GM18508 (cell line): ENCODE measurements around the gene ZC3H12D.
"Not testable (repeated sequence)": the region's sequence is repeated elsewhere in the genome, so short reads cannot be mapped to it uniquely, and the experiment has no call there.

Experiments used
- ATAC-seq: cut with Tn5 transposase; IDR thresholded peaks from one replicate; pipeline ENCODE4 v1.9.1; 2021; ENCODE audit warnings: moderate number of reproducible peaks; ENCODE audit not compliant: insufficient read depth, unreplicated experiment

ZC3H12D gene

DNA sequence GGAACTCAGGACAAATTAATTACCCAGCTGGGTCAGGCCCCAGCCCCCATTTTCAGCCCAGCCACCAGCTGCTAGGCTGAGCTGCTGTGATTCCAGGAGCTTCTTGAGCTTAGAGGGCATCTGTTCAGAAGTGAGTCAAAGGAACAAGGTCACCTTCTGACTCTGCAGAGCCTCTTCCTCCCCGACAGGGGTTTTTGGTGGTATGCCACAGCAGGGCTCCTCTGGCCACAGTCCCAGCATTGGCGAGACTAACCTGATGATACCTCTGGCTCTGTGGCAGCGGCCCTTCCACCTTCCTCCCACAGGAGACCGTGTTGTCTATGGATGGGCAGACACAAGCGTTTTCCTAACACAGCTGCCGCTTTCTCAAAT lies 39.7 kb downstream of the ZC3H12D start:
- ATAC-seq: no peak

- ATAC-seq: not testable (repeated sequence)
Measured at GRCh38 chr6:149444360-149445094, 40.3 kb downstream of the ZC3H12D start.

GRCh38 chr6:149443411-149444181 lies 41.2 kb downstream of the ZC3H12D start:
- ATAC-seq: no peak

DNA sequence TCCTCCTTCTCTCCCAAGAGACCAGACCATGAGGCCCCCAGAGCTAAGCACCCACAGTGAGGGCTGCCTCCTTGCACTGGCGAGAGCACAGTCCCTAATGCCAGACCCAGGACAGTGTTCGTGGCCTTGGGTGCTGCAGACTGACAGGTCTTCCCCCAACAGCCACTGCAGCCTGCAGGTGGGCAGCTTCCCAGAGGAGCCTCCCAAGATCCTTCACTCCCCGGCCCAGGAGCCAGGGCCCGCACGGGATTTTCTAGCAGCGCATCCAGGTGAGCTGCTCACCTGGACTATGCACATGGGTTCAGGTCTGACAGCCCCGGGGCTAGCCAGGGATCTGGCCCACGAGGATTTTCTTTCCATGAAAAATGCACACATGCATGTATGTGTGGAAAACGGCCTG lies 43.1 kb downstream of the ZC3H12D start:
- no peak for ATAC-seq

- no peak for ATAC-seq
Measured at GRCh38 chr6:149440735-149441671, 43.8 kb downstream of the ZC3H12D start.

- no peak for ATAC-seq
Measured at GRCh38 chr6:149439626-149440025, 45.2 kb downstream of the ZC3H12D start.

DNA sequence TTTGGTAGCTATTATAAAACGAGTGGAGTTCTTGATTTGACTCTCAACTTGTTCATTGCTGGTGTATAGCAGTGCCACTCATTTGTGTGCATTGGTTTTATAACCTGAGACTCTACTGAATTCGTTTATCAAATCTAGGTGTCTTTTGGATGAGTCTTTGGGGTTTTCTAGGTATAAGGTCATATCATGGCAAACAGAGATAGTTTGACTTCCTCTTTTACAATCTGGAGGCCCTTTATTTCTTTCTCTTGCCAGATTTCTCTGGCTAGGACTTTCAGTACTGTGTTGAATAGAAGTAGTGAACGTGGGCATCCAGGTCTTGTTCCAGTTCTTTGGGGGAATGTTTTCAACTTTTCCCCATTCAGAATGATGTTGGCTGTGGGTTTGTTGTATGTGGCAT lies 46.0 kb downstream of the ZC3H12D start:
- no peak for ATAC-seq

DNA sequence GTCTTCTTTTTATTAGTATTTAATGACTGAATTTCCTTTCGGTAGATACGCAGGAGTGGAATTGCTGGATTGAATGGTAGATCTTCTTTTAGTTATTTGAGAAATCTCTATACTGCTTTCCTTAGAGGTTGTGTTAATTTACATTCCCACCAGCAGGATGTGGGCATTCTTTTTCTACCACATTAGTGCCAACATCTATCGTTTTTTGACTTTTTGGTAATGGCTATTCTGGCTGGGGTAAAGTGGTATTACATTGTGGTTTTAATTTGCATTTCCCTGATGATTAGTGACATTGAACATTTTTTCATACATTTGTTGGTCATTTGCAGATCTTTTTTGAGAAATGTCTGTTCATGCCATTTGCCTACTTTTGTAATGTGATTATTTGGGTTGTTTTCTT lies 47.6 kb downstream of the ZC3H12D start:
- ATAC-seq: no peak

- no peak for ATAC-seq
Measured at GRCh38 chr6:149436647-149437046, 48.2 kb downstream of the ZC3H12D start.

- ATAC-seq: no peak
Measured at GRCh38 chr6:149435919-149436586, 48.8 kb downstream of the ZC3H12D start.

DNA sequence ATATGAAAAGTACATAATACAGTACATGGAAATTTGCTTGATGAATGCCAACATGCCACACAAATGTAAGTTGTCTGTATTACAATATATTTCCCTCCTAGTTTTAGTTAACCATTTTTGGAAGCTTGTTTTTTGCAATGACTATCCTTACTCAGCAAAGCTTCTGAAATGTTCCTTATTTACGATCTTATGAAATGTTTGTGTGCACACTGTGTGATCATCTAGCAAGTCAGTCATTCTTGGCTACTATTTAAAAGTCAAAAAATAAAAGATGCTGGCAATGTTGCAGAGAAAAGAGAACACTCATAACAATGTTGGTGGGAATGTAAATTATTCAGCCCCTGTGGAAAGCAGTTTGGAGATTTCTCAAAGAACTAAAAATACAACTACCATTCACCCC lies 50.9 kb downstream of the ZC3H12D start:
- ATAC-seq: no peak

- ATAC-seq: no peak
Measured at GRCh38 chr6:149433405-149433804, 51.4 kb downstream of the ZC3H12D start.

DNA sequence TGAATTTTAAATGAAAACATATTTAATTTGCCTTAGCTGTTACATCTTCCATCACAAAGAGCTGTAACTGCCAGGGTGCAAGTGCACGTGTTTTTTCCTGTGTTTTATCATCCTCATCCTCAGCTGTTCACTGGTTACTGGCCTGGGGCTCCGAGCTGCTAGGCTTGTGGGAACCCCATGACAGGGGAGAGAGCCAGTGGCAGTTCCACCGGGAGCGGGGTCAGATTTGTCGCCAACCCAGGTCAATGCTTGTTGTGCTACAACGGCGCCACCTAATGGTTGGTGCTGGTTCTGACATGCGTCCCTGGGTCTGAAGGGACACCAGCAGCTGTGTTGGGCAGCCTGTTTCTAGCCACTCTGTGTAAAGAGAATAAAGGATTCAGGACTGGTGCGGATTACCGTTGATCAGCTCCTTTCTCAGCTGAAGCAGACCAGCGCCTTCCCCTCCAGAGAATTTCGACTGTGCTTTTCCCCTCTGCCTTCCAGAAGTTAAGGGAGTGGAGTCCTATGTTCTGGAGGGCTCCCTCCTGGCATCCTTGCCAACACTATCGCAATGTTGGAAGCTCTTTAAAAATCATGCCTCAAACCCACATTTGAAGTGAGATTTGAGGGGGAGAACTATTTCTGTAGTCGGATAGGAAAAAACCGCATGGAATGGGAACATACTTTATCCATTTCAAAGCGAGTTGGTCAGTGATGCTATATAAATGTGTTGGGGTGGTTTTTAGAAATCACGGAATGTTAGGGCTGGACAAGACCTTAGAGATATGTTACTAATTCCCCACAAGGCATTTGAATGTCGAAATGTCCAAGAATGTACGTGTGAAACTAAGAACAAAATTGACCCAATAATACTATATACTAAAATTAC lies 52.7 kb downstream of the ZC3H12D start:
- peak; percentile 68 for ATAC-seq

DNA sequence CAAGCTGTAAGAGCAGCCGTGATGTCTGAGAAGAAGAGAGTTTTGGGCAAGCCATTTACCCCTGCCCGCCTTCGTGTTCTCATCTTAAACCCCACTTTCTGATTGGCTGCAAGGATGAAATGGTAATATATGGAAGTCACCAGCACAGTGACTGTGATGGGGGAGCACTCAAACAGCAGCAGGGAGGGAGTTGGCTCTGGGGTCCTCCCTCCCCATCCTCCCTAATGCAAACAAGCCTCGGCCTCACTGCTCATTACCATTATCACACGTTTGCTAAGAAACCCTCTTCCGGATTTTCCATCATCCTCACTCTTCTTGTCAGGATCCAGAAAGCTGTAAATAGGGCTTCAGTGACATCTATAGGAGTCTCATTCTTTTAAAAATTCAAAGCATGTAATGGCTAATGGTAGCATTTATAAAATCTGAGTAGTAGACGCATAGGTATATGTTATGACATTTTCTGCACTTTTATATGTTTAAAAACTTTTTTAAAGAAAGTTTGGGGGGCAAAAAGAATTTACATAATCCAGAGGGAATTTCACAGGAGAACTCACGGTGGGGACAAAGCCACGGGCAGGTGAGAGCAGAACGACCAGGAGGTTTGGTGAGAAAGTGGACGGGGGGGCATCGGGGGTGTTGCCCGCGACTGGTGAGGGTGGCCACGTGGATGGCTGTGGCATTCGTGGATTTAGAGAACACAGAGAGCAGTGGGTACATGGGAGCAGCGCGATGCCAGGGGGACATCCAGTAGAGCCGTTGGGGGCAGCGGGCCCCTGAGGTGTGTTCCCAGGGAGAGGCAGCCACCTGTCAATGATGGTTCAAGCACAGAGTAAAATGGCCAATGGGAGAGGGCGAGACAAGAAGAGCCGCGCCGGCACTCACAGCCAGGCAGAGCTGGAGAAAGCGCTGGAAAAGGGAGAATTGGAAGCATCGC lies 55.1 kb downstream of the ZC3H12D start:
- ATAC-seq: no peak

GRCh38 chr6:149428606-149429005 lies 56.2 kb downstream of the ZC3H12D start:
- no peak for ATAC-seq

GRCh38 chr6:149425754-149426153 lies 59.1 kb downstream of the ZC3H12D start:
- no peak for ATAC-seq

DNA sequence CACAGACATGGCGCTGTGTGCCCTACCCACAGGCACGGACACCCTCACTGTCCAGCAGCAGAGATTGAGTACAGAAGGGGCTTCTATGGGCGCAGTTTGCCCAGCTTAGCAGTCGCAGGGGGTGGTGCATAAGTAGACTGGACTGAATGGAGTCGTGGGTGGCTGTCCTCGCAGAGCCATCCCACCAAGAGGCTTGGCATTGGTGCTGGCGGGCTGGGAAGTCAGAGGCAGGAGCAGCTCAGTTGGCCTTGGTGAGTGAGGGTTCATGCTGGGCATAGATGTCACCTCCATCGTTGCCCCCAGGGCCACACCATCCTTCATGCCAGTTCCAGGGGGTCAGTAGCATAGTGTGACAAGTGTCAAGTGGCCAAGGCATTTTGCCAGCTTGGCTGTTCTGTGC lies 59.6 kb downstream of the ZC3H12D start:
- ATAC-seq: no peak

DNA sequence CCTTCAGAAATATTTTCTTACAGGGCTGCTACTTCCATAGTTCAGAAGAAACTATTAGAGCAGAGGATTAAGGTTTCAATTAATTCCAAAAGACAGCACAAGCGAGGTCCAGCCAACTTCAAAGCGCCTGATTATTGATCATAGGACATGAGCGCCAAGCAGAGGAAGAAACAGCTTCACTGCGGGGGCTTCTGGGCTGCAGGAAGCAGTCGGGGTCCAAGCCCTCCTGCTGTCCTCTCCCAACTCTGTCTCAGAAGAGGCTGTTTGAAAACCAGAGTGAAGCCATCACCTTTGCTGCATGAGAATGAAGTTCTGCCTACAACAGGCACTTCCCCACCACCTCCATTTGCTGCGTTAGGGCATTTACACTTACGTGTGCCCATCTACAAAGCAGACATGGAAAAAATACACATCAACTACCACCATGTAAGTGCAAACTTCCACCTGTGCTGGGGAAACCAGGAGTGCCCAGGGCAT lies 60.8 kb downstream of the ZC3H12D start:
- no peak for ATAC-seq
